HepG2 (cell line): ENCODE results near the gene JAK1. TPM values are rescaled to one million over a fixed set of nuclear protein-coding genes. Genes with fewer than 3 reads are reported as not detected.
A peak's percentile ranks its signal among the peaks of the same experiment; 100 is the strongest.

Source experiments
- ATRX ChIP-seq: sonication (generic); formaldehyde crosslinking; IDR thresholded peaks from 2 replicates; pipeline ENCODE4 v1.4.0; 2020; ENCODE audit warnings: missing genetic modification reagents, borderline replicate concordance
- CEBPG ChIP-seq: IDR thresholded peaks from 2 replicates; pipeline ENCODE4 v1.6.1; 2016
- EP300 ChIP-seq, 3 experiments: sonication (generic) in 1 of 3; formaldehyde crosslinking in 1 of 3; IDR thresholded peaks; 2 replicates each; pipeline versions ENCODE4 v1.5.1 to v1.6.1; 2011 to 2020; ENCODE audit warnings: low read depth in 2 of 3, low read length in 2 of 3, borderline replicate concordance in 1 of 3, improper control_type of control experiment in 1 of 3, mild to moderate bottlenecking in 1 of 3, missing genetic modification reagents in 1 of 3, moderate library complexity in 1 of 3
- GATAD1 ChIP-seq: IDR thresholded peaks from 2 replicates; pipeline ENCODE4 v1.6.1; 2016; ENCODE audit warnings: missing genetic modification reagents, missing compliant biosample characterization
- GMEB2 ChIP-seq: IDR thresholded peaks from 2 replicates; pipeline ENCODE4 v1.6.1; 2016; ENCODE audit warnings: missing biosample characterization, missing genetic modification reagents, low read depth
- HHEX ChIP-seq: IDR thresholded peaks from 2 replicates; pipeline ENCODE4 v1.6.1; 2016; ENCODE audit warnings: control low read depth
- HNF4A ChIP-seq: sonication (generic); formaldehyde crosslinking; IDR thresholded peaks from 2 replicates; pipeline ENCODE4 v1.4.0; 2020; ENCODE audit warnings: missing genetic modification reagents
- HOXA3 ChIP-seq: sonication (generic); formaldehyde crosslinking; IDR thresholded peaks from 2 replicates; pipeline ENCODE4 v1.5.0; 2020; ENCODE audit warnings: missing genetic modification reagents
- LCORL ChIP-seq, 2 experiments: fragments of 450-650 bp in 1 of 2; sonication (generic) in 1 of 2; formaldehyde crosslinking in 1 of 2; IDR thresholded peaks; 2 replicates each; pipeline versions ENCODE4 v1.5.0 to v1.6.1; 2017 to 2020; ENCODE audit warnings: antibody characterized with exemption in 1 of 2, missing genetic modification reagents in 1 of 2
- MED1 ChIP-seq: sonication (generic); formaldehyde crosslinking; IDR thresholded peaks from 2 replicates; pipeline ENCODE4 v1.4.0; 2020; ENCODE audit warnings: missing genetic modification reagents
- MTF1 ChIP-seq: sonication (generic); formaldehyde crosslinking; IDR thresholded peaks from 2 replicates; pipeline ENCODE4 v1.5.0; 2020; ENCODE audit warnings: missing genetic modification reagents
- NPAS2 ChIP-seq: sonication (generic); formaldehyde crosslinking; IDR thresholded peaks from 2 replicates; pipeline ENCODE4 v1.8.0; 2022; ENCODE audit warnings: mild to moderate bottlenecking, missing genetic modification reagents, borderline replicate concordance
- NR3C1 ChIP-seq: sonication (generic); formaldehyde crosslinking; IDR thresholded peaks from 2 replicates; pipeline ENCODE4 v1.4.0; 2020; ENCODE audit warnings: missing genetic modification reagents
- PHF21A ChIP-seq: sonication (generic); formaldehyde crosslinking; IDR thresholded peaks from 2 replicates; pipeline ENCODE4 v1.5.0; 2020; ENCODE audit warnings: mild to moderate bottlenecking, missing genetic modification reagents
- RCOR2 ChIP-seq: IDR thresholded peaks from 2 replicates; pipeline ENCODE4 v1.6.1; 2016; ENCODE audit warnings: missing biosample characterization, missing genetic modification reagents
- SAP130 ChIP-seq: IDR thresholded peaks from 2 replicates; pipeline ENCODE4 v1.6.1; 2016; ENCODE audit warnings: low read depth
- SOX6 ChIP-seq, 2 experiments: fragments of 450-650 bp in 1 of 2; sonication (generic) in 1 of 2; formaldehyde crosslinking in 1 of 2; IDR thresholded peaks; 2 replicates each; pipeline versions ENCODE4 v1.4.0 to v1.6.1; 2017 to 2020; ENCODE audit warnings: antibody characterized with exemption in 1 of 2, mild to moderate bottlenecking in 1 of 2, missing genetic modification reagents in 1 of 2
- SP140L ChIP-seq: sonication (generic); formaldehyde crosslinking; IDR thresholded peaks from 2 replicates; pipeline ENCODE4 v1.4.0; 2020; ENCODE audit warnings: missing genetic modification reagents, borderline replicate concordance
- TEF ChIP-seq: sonication (generic); formaldehyde crosslinking; IDR thresholded peaks from 2 replicates; pipeline ENCODE4 v1.5.0; 2020; ENCODE audit warnings: missing genetic modification reagents
- TFDP2 ChIP-seq: sonication (generic); formaldehyde crosslinking; IDR thresholded peaks from 2 replicates; pipeline ENCODE4 v1.4.0; 2020; ENCODE audit warnings: missing genetic modification reagents
- YY1 ChIP-seq: IDR thresholded peaks from 2 replicates; pipeline ENCODE4 v1.6.1; 2011; ENCODE audit warnings: low read length, low read depth, moderate library complexity, mild to moderate bottlenecking; ENCODE audit not compliant: insufficient read depth, insufficient replicate concordance
- ZMYM4 ChIP-seq: sonication (generic); formaldehyde crosslinking; IDR thresholded peaks from 2 replicates; pipeline ENCODE4 v1.8.1; 2023; ENCODE audit warnings: mild to moderate bottlenecking, missing genetic modification reagents
- ZNF432 ChIP-seq: sonication (generic); formaldehyde crosslinking; IDR thresholded peaks from 2 replicates; pipeline ENCODE4 v1.5.0; 2020; ENCODE audit warnings: missing genetic modification reagents, mild to moderate bottlenecking, borderline replicate concordance
- ZNF451 ChIP-seq: sonication (generic); formaldehyde crosslinking; IDR thresholded peaks from 2 replicates; pipeline ENCODE4 v1.5.0; 2020; ENCODE audit warnings: mild to moderate bottlenecking, missing genetic modification reagents
- ZNF567 ChIP-seq: sonication (generic); formaldehyde crosslinking; IDR thresholded peaks from 2 replicates; pipeline ENCODE4 v1.8.1; 2023; ENCODE audit warnings: mild to moderate bottlenecking, missing genetic modification reagents, borderline replicate concordance
- ZNF605 ChIP-seq: sonication (generic); formaldehyde crosslinking; IDR thresholded peaks from 2 replicates; pipeline ENCODE4 v1.8.0; 2022; ENCODE audit warnings: mild to moderate bottlenecking, missing genetic modification reagents
- ZNF713 ChIP-seq: sonication (generic); formaldehyde crosslinking; IDR thresholded peaks from 2 replicates; pipeline ENCODE4 v1.4.0; 2020; ENCODE audit warnings: mild to moderate bottlenecking, missing genetic modification reagents
- ZNF777 ChIP-seq: sonication (generic); formaldehyde crosslinking; IDR thresholded peaks from 2 replicates; pipeline ENCODE4 v1.4.0; 2020; ENCODE audit warnings: missing genetic modification reagents
- ZSCAN31 ChIP-seq: sonication (generic); formaldehyde crosslinking; IDR thresholded peaks from 2 replicates; pipeline ENCODE4 v1.5.0; 2020; ENCODE audit warnings: low read depth, mild to moderate bottlenecking, missing genetic modification reagents
- polyA plus RNA-seq, 8 experiments: library from polyadenylated mRNA; depleted of rRNA in 3 of 8; stranded (reverse) in 7 of 8; unstranded in 1 of 8; fragments of >200 nt; fragmentation: Illumina TruSeq in 4 of 8; extraction: Trizol in 4 of 8; gene quantifications; 2 replicates each; pipeline versions ENCODE4 v1.2.1 to v1.2.3, GENCODE V29; 2011 to 2016; ENCODE audit warnings: low read depth in 4 of 8, missing spikeins in 1 of 8, mixed read lengths in 1 of 8; ENCODE audit not compliant: insufficient read depth in 1 of 8
- total RNA-seq, 5 experiments: library from RNA; depleted of rRNA; stranded (reverse); fragments of >200 nt; fragmentation: Illumina TruSeq; extraction: Trizol; gene quantifications; 2 replicates each; pipeline ENCODE4 v1.2.3, GENCODE V29; 2016; ENCODE audit warnings: low read depth in 1 of 5

The JAK1 gene
- total and polyA plus RNA-seq, 2 of the 13 experiments (the other 11 are each of a cell fraction or from before 2014, with no cell fraction given), result 23.9 to 42.4 TPM

GRCh38 chr1:64969305-64970046, 3.1 kb upstream of the JAK1 start (continued):
- TF ChIP-seq EP300 (IDR thresholded peaks at IDR 0.05; ENCODE audit: low read depth in 2 of 2, low read length in 2 of 2), result peak in 1 of 2 experiments; percentile 36; a peak in 1 of 4 replicates
- no peak for TF ChIP-seq EP300 (CRISPR knock-in tag; IDR thresholded peaks at IDR 0.05; ENCODE audit: borderline replicate concordance)
- TF ChIP-seq PHF21A (CRISPR knock-in tag), result no peak; the same call in 1 of the 2 replicates
- TF ChIP-seq CEBPG, result peak; percentile 94
- no peak for TF ChIP-seq SOX6 (IDR thresholded peaks at IDR 0.05)
- peak; percentile 63 for TF ChIP-seq SOX6 (CRISPR knock-in tag; IDR thresholded peaks at IDR 0.05)
- no peak for TF ChIP-seq ZNF605 (CRISPR knock-in tag)
- no peak for TF ChIP-seq ATRX (CRISPR knock-in tag)
- no peak for TF ChIP-seq ZSCAN31 (CRISPR knock-in tag)
- no peak for TF ChIP-seq NPAS2
- TF ChIP-seq GMEB2 (CRISPR knock-in tag), result no peak
- peak; percentile 86 for TF ChIP-seq HNF4A (CRISPR knock-in tag)
- no peak for TF ChIP-seq SP140L (CRISPR knock-in tag)
- no peak for TF ChIP-seq ZNF777 (CRISPR knock-in tag)
- no peak for TF ChIP-seq NR3C1 (CRISPR knock-in tag)
- no peak for TF ChIP-seq GATAD1 (CRISPR knock-in tag)
- TF ChIP-seq MTF1 (CRISPR knock-in tag), result no peak
- TF ChIP-seq TEF (CRISPR knock-in tag), result no peak
- no peak for TF ChIP-seq ZNF713 (CRISPR knock-in tag)
- 0 out of 2 replicates have a peak, but pooled peaks have one; percentile 24 for TF ChIP-seq RCOR2 (CRISPR knock-in tag)
- no peak for TF ChIP-seq ZNF567 (CRISPR knock-in tag)
- TF ChIP-seq MED1 (CRISPR knock-in tag), result 0 out of 2 replicates have a peak, but pooled peaks have one; percentile 38
- peak; percentile 60 for TF ChIP-seq ZMYM4 (CRISPR knock-in tag)
- TF ChIP-seq SAP130 (CRISPR knock-in tag), result 0 out of 2 replicates have a peak, but pooled peaks have one; percentile 24
- TF ChIP-seq ZNF451 (CRISPR knock-in tag), result no peak
- TF ChIP-seq HHEX, result no peak
- no peak for TF ChIP-seq HOXA3 (CRISPR knock-in tag)
- peak; percentile 87 for TF ChIP-seq LCORL (IDR thresholded peaks at IDR 0.05)
- TF ChIP-seq LCORL (CRISPR knock-in tag; IDR thresholded peaks at IDR 0.05), result peak; percentile 97
- TF ChIP-seq ZNF432 (CRISPR knock-in tag), result no peak
- no peak for TF ChIP-seq TFDP2
- TF ChIP-seq YY1, result no peak
